GM12801 (cell line): ENCODE measurements around the gene CHRM1.

Experiments used
- CTCF ChIP-seq: IDR thresholded peaks from one replicate; pipeline ENCODE4 v1.5.1; 2011; ENCODE audit warnings: control low read depth; ENCODE audit not compliant: insufficient read length; ENCODE audit errors: extremely low read depth

CHRM1 gene

GRCh38 chr11:62954478-62954877, 33.3 kb upstream of the CHRM1 start:
- no peak for TF ChIP-seq CTCF

- no peak for TF ChIP-seq CTCF
Observed at GRCh38 chr11:62953811-62954210, 32.6 kb upstream of the CHRM1 start.

- no peak for TF ChIP-seq CTCF
Observed at GRCh38 chr11:62948765-62949320, 27.7 kb upstream of the CHRM1 start.

- no peak for TF ChIP-seq CTCF
Observed at GRCh38 chr11:62934496-62934785, 13.3 kb upstream of the CHRM1 start.

GRCh38 chr11:62933750-62934495, 12.8 kb upstream of the CHRM1 start:
- TF ChIP-seq CTCF, result no peak

GRCh38 chr11:62933285-62933684, 12.1 kb upstream of the CHRM1 start:
- TF ChIP-seq CTCF, result no peak

GRCh38 chr11:62931499-62932278, 10.5 kb upstream of the CHRM1 start:
- no peak for TF ChIP-seq CTCF
